HepG2 (cell line): ENCODE data around the gene RPS6KB2. TPM values are rescaled to one million over a fixed set of nuclear protein-coding genes. Genes with fewer than 3 reads are reported as not detected.

Experiments used
- ADNP ChIP-seq: sonication (generic); formaldehyde crosslinking; IDR thresholded peaks from 2 replicates; pipeline ENCODE4 v1.4.0; 2020; ENCODE audit warnings: missing genetic modification reagents
- DR1 ChIP-seq: sonication (generic); formaldehyde crosslinking; IDR thresholded peaks from 2 replicates; pipeline ENCODE4 v1.8.0; 2021; ENCODE audit warnings: mild to moderate bottlenecking, missing genetic modification reagents, inconsistent platforms
- GABPB1 ChIP-seq: IDR thresholded peaks from 2 replicates; pipeline ENCODE4 v1.6.1; 2016; ENCODE audit warnings: mild to moderate bottlenecking, missing genetic modification reagents, moderate library complexity, missing compliant biosample characterization
- MED8 ChIP-seq: sonication (generic); formaldehyde crosslinking; IDR thresholded peaks from 2 replicates; pipeline ENCODE4 v1.8.1; 2023; ENCODE audit warnings: mild to moderate bottlenecking, missing genetic modification reagents; ENCODE audit not compliant: insufficient replicate concordance
- MTA3 ChIP-seq: sonication (generic); formaldehyde crosslinking; IDR thresholded peaks from 2 replicates; pipeline ENCODE4 v1.4.0; 2020; ENCODE audit warnings: missing genetic modification reagents
- PHB2 ChIP-seq: fragments of 450-650 bp; IDR thresholded peaks from 2 replicates; pipeline ENCODE4 v1.6.1; 2018; ENCODE audit not compliant: partially characterized antibody
- SMC3 ChIP-seq: IDR thresholded peaks from 2 replicates; pipeline ENCODE4 v1.6.1; 2011; ENCODE audit warnings: low read length, improper control_type of control experiment
- ZC3H4 ChIP-seq: sonication (generic); formaldehyde crosslinking; IDR thresholded peaks from 2 replicates; pipeline ENCODE4 v1.4.0; 2020; ENCODE audit warnings: missing genetic modification reagents, borderline replicate concordance
- ZNF598 ChIP-seq: sonication (generic); formaldehyde crosslinking; IDR thresholded peaks from 2 replicates; pipeline ENCODE4 v1.5.1; 2020; ENCODE audit warnings: mild to moderate bottlenecking, missing genetic modification reagents, borderline replicate concordance
- ZNF841 ChIP-seq: sonication (generic); formaldehyde crosslinking; IDR thresholded peaks from 2 replicates; pipeline ENCODE4 v1.8.1; 2023; ENCODE audit warnings: missing genetic modification reagents, borderline replicate concordance
- ZNF879 ChIP-seq: sonication (generic); formaldehyde crosslinking; IDR thresholded peaks from 2 replicates; pipeline ENCODE4 v1.8.1; 2023; ENCODE audit warnings: missing genetic modification reagents
- polyA plus RNA-seq, 8 experiments: library from polyadenylated mRNA; depleted of rRNA in 3 of 8; stranded (reverse) in 7 of 8; unstranded in 1 of 8; fragments of >200 nt; fragmentation: Illumina TruSeq in 4 of 8; extraction: Trizol in 4 of 8; gene quantifications; 2 replicates each; pipeline versions ENCODE4 v1.2.1 to v1.2.3, GENCODE V29; 2011 to 2016; ENCODE audit warnings: low read depth in 4 of 8, missing spikeins in 1 of 8, mixed read lengths in 1 of 8; ENCODE audit not compliant: insufficient read depth in 1 of 8
- total RNA-seq, 5 experiments: library from RNA; depleted of rRNA; stranded (reverse); fragments of >200 nt; fragmentation: Illumina TruSeq; extraction: Trizol; gene quantifications; 2 replicates each; pipeline ENCODE4 v1.2.3, GENCODE V29; 2016; ENCODE audit warnings: low read depth in 1 of 5
- TF ChIP-seq, protein P1 (sequence below): sonication (generic); formaldehyde crosslinking; IDR thresholded peaks from 2 replicates; pipeline ENCODE4 v1.4.0; 2020; ENCODE audit warnings: missing genetic modification reagents, borderline replicate concordance
- TF ChIP-seq, protein P2 (sequence below): sonication (generic); formaldehyde crosslinking; IDR thresholded peaks from 2 replicates; pipeline ENCODE4 v1.8.0; 2022; ENCODE audit warnings: mild to moderate bottlenecking, missing genetic modification reagents; ENCODE audit not compliant: insufficient replicate concordance
- TF ChIP-seq, protein P3 (sequence below): sonication (generic); formaldehyde crosslinking; IDR thresholded peaks from 2 replicates; pipeline ENCODE4 v1.4.0; 2020; ENCODE audit warnings: missing genetic modification reagents, borderline replicate concordance
- TF ChIP-seq, protein P4 (sequence below): sonication (generic); formaldehyde crosslinking; IDR thresholded peaks from 2 replicates; pipeline ENCODE4 v1.5.0; 2020; ENCODE audit warnings: missing genetic modification reagents
- TF ChIP-seq, protein P5 (sequence below): sonication (generic); formaldehyde crosslinking; IDR thresholded peaks from 2 replicates; pipeline ENCODE4 v1.5.0; 2020; ENCODE audit warnings: missing genetic modification reagents, mild to moderate bottlenecking, borderline replicate concordance
- TF ChIP-seq, protein P6 (sequence below): sonication (generic); formaldehyde crosslinking; IDR thresholded peaks from 2 replicates; pipeline ENCODE4 v1.8.1; 2023; ENCODE audit warnings: missing genetic modification reagents, mild to moderate bottlenecking, borderline replicate concordance

RPS6KB2 gene
- total and polyA plus RNA-seq, 2 of the 13 experiments (the other 11 are each of a cell fraction or from before 2014, with no cell fraction given), result 52.9 to 54.8 TPM

DNA sequence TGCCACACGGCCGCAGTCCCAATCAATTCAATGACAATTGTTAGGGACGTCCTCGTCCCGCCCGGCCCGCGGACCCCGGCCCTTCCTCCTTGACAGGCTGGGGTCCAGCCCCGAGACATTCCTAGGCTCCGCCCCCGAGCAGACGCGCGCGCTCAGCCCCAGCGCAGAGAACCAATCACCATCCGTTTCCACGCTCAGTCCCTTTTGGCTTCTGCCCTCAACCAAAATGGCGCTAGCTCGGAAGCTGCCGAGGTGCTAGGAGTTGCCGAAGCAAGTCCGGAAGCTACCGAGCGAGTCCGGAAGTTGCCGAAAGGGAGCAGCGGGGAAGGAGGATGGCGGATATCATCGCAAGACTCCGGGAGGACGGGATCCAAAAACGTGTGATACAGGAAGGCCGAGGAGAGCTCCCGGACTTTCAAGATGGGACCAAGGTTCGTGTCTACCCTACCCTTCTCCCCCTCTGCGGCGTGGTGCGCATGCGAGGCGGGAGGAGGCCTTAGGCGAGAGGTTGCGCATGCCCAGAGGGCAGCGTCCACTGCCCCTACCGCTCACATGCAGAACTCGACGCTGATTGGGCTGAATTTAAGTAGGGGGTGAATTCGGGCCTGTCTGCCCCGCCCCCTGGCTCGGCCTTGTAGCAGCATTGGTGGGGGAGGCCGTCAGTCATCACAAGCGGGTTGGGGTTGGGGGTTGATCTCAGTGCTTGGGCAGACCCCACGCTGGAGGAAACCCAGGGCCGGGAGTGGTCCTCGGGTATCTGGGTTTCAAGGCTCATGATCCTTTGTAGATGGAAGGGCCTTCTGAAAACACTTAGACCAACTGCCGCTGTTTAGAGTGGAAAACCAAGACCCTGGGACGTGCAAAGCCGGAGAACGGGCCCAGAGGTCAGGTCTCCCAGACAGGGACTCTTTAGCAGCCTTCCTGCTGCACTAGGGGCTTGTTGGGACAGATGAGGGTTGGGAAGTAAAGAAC is 54.8 kb downstream of the RPS6KB2 start, which contains the start of gene AIP (continued):
- TF ChIP-seq, protein P1, sequence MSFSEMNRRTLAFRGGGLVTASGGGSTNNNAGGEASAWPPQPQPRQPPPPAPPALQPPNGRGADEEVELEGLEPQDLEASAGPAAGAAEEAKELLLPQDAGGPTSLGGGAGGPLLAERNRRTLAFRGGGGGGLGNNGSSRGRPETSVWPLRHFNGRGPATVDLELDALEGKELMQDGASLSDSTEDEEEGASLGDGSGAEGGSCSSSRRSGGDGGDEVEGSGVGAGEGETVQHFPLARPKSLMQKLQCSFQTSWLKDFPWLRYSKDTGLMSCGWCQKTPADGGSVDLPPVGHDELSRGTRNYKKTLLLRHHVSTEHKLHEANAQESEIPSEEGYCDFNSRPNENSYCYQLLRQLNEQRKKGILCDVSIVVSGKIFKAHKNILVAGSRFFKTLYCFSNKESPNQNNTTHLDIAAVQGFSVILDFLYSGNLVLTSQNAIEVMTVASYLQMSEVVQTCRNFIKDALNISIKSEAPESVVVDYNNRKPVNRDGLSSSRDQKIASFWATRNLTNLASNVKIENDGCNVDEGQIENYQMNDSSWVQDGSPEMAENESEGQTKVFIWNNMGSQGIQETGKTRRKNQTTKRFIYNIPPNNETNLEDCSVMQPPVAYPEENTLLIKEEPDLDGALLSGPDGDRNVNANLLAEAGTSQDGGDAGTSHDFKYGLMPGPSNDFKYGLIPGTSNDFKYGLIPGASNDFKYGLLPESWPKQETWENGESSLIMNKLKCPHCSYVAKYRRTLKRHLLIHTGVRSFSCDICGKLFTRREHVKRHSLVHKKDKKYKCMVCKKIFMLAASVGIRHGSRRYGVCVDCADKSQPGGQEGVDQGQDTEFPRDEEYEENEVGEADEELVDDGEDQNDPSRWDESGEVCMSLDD (CRISPR knock-in tag), result peak; percentile 79; the same call in 1 of the 2 replicates
- TF ChIP-seq, protein P2, sequence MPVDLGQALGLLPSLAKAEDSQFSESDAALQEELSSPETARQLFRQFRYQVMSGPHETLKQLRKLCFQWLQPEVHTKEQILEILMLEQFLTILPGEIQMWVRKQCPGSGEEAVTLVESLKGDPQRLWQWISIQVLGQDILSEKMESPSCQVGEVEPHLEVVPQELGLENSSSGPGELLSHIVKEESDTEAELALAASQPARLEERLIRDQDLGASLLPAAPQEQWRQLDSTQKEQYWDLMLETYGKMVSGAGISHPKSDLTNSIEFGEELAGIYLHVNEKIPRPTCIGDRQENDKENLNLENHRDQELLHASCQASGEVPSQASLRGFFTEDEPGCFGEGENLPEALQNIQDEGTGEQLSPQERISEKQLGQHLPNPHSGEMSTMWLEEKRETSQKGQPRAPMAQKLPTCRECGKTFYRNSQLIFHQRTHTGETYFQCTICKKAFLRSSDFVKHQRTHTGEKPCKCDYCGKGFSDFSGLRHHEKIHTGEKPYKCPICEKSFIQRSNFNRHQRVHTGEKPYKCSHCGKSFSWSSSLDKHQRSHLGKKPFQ (CRISPR knock-in tag), result peak; percentile 84
- peak; percentile 84 for TF ChIP-seq ZNF841 (CRISPR knock-in tag)
- peak; percentile 86 for TF ChIP-seq ZNF598 (CRISPR knock-in tag)
- TF ChIP-seq PHB2, result no peak
- TF ChIP-seq, protein P3, sequence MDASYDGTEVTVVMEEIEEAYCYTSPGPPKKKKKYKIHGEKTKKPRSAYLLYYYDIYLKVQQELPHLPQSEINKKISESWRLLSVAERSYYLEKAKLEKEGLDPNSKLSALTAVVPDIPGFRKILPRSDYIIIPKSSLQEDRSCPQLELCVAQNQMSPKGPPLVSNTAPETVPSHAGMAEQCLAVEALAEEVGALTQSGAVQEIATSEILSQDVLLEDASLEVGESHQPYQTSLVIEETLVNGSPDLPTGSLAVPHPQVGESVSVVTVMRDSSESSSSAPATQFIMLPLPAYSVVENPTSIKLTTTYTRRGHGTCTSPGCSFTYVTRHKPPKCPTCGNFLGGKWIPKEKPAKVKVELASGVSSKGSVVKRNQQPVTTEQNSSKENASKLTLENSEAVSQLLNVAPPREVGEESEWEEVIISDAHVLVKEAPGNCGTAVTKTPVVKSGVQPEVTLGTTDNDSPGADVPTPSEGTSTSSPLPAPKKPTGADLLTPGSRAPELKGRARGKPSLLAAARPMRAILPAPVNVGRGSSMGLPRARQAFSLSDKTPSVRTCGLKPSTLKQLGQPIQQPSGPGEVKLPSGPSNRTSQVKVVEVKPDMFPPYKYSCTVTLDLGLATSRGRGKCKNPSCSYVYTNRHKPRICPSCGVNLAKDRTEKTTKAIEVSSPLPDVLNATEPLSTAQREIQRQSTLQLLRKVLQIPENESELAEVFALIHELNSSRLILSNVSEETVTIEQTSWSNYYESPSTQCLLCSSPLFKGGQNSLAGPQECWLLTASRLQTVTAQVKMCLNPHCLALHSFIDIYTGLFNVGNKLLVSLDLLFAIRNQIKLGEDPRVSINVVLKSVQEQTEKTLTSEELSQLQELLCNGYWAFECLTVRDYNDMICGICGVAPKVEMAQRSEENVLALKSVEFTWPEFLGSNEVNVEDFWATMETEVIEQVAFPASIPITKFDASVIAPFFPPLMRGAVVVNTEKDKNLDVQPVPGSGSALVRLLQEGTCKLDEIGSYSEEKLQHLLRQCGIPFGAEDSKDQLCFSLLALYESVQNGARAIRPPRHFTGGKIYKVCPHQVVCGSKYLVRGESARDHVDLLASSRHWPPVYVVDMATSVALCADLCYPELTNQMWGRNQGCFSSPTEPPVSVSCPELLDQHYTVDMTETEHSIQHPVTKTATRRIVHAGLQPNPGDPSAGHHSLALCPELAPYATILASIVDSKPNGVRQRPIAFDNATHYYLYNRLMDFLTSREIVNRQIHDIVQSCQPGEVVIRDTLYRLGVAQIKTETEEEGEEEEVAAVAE, result peak; percentile 98
- TF ChIP-seq, protein P4, sequence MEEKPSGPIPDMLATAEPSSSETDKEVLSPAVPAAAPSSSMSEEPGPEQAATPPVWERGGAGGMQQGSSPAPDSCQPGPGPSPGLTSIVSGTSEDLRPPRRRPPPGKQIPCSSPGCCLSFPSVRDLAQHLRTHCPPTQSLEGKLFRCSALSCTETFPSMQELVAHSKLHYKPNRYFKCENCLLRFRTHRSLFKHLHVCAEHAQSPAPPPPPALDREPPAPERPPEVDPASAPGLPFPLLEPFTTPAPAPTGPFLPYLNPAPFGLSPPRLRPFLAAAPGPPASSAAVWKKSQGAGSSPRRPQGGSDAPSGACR (CRISPR knock-in tag), result peak; percentile 30; the same call in 1 of the 2 replicates
- peak; percentile 98 for TF ChIP-seq ZNF879 (CRISPR knock-in tag)
- peak; percentile 73 for TF ChIP-seq DR1 (CRISPR knock-in tag)
- TF ChIP-seq, protein P5, sequence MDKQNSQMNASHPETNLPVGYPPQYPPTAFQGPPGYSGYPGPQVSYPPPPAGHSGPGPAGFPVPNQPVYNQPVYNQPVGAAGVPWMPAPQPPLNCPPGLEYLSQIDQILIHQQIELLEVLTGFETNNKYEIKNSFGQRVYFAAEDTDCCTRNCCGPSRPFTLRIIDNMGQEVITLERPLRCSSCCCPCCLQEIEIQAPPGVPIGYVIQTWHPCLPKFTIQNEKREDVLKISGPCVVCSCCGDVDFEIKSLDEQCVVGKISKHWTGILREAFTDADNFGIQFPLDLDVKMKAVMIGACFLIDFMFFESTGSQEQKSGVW (CRISPR knock-in tag), result peak; percentile 79; the same call in 1 of the 2 replicates
- TF ChIP-seq ZC3H4 (CRISPR knock-in tag), result no peak
- peak; percentile 89 for TF ChIP-seq GABPB1 (CRISPR knock-in tag)
- no peak for TF ChIP-seq ADNP (CRISPR knock-in tag)
- TF ChIP-seq MTA3 (CRISPR knock-in tag), result no peak
- TF ChIP-seq MED8 (CRISPR knock-in tag), result peak; percentile 53
- TF ChIP-seq, protein P6, sequence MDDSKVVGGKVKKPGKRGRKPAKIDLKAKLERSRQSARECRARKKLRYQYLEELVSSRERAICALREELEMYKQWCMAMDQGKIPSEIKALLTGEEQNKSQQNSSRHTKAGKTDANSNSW, result peak; percentile 90; the same call in 1 of the 2 replicates
- TF ChIP-seq SMC3, result no peak
